Frontal cortex (tissue), 4 donors: ENCODE measurements around the gene LRRTM4. TPM values are rescaled to one million over a fixed set of nuclear protein-coding genes. Genes with fewer than 3 reads are reported as not detected.
"Not testable (repeated sequence)": the region's sequence is repeated elsewhere in the genome, so short reads cannot be mapped to it uniquely, and the experiment has no call there.

Experiments
- DNase-seq, 2 donors: peaks; one replicate each; pipeline ENCODE4 v3.0.0; 2012; ENCODE audit warnings: low spot score in 2 of 2
- FAIRE-seq: peaks from 2 replicates; lab custom pipeline; 2012; peaks lifted over from hg19 to GRCh38; lab: Jason Lieb, UNC
- total RNA-seq: library from RNA; depleted of rRNA; stranded (reverse); fragments of >200 nt; gene quantifications from one replicate; pipeline ENCODE4 v1.2.3, GENCODE V29; 2014
- donor health status: control.
- donor health status: control.
- donor health status: control.

Gene LRRTM4
- total RNA-seq, 1 donor from 2014 or later = 46.1 TPM

GRCh38 chr2:77101796-77102452 is 420.3 kb downstream of the LRRTM4 start:
- no peak for FAIRE-seq

GRCh38 chr2:77099961-77100360 is 422.2 kb downstream of the LRRTM4 start:
- DNase-seq (no peak), FAIRE-seq (no peak)

More at GRCh38 chr2:77101796-77102452, 420.3 kb downstream of the LRRTM4 start:
- DNase-seq = no peak

- not testable (repeated sequence) for FAIRE-seq, DNase-seq
Measured at GRCh38 chr2:77095525-77095924, 426.7 kb downstream of the LRRTM4 start.

GRCh38 chr2:77095096-77095495 is 427.1 kb downstream of the LRRTM4 start:
- no peak for FAIRE-seq
- DNase-seq = no peak

GRCh38 chr2:77088424-77088823 is 433.8 kb downstream of the LRRTM4 start:
- FAIRE-seq, DNase-seq: not testable (repeated sequence)

GRCh38 chr2:77087987-77088414 is 434.2 kb downstream of the LRRTM4 start:
- FAIRE-seq = no peak
- DNase-seq = no peak

DNA sequence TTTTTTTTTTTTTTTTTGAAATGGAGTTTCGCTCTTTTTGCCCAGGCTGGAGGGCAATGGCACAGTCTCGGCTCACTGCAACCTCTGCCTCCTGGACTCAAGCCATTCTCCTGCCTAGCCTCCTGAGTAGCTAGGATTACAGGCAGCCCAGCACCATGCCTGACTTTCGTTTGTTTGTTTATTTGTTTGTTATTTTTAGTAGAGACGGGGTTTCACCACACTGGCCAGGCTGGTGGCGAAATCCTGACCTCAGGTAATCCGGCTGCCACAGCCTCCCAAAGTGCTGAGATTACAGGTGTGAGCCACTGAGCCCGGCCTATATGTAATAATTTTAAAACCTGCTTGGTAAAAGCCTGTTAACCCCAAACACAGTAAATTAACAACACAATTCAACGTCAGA is 435.7 kb downstream of the LRRTM4 start:
- no peak for FAIRE-seq
- DNase-seq = no peak

- FAIRE-seq (no peak), DNase-seq (no peak)
Measured at GRCh38 chr2:77086051-77086450, 436.1 kb downstream of the LRRTM4 start.

GRCh38 chr2:77085561-77085960 is 436.6 kb downstream of the LRRTM4 start:
- FAIRE-seq = no peak
- DNase-seq = no peak

GRCh38 chr2:77081597-77081996 is 440.6 kb downstream of the LRRTM4 start:
- DNase-seq (no peak), FAIRE-seq (no peak)

- FAIRE-seq (no peak), DNase-seq (no peak)
Measured at GRCh38 chr2:77064324-77064723, 457.9 kb downstream of the LRRTM4 start.

- no peak for FAIRE-seq
- no peak for DNase-seq
Measured at GRCh38 chr2:77054938-77055337, 467.2 kb downstream of the LRRTM4 start.

- DNase-seq (no peak), FAIRE-seq (no peak)
Measured at GRCh38 chr2:77046339-77046738, 475.8 kb downstream of the LRRTM4 start.

DNA sequence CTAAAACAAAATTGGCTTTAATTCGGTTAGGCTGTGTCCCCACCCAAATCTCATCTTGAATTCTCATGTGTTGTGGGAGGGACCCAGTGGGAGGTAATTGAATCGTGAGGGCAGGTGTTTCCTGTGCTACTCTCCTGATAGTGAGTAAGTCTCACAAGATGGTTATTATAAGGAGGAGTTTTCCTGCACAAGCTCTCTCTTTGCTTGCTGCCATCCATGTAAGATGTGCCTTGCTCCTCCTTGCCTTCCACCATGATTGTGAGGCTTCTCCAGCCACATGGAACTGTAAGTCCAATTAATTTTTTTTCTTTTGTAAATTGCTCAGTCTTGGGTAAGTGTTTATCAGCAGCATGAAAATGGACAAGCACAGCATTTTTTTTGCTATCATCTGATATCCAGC is 476.7 kb downstream of the LRRTM4 start:
- not testable (repeated sequence) for FAIRE-seq, DNase-seq

DNA sequence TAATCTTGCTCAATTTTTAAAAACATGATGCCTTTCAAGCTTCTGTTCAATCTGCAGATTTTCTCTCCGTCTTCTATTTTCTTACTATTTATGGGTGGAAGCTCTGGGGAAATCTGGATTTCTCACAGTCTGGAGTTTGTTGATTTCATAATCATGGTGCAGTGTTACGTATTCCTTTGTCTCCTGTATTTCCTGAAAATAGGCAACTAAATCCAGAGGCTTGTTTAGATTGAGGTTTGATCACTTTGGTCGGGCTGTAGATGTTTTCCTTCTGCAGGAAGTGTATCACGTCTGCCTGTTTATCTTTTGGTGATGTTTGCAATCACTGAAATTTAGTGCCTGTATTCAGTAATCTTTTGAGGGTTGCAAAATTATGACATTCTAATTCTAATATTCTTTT is 487.7 kb downstream of the LRRTM4 start:
- FAIRE-seq = no peak
- DNase-seq = no peak

DNA sequence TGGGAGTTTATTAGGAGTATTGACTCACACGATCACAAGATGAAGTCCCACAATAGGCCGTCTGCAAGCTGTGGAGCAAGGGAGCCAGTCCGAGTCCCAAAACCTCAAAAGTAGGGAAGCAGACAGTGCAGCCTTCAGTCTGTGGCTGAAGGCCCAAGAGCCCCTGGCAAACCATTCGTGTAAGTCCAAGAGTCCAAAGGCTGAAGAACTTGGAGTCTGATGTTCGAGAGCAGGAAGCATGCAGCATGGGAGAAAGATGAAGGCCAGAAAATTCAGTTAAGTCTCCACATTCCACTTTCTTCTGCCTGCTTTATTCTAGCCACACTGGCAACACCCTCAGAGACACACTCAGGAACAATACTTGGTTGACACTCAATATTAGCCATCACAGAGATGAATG is 492.9 kb downstream of the LRRTM4 start:
- DNase-seq, FAIRE-seq: not testable (repeated sequence)

GRCh38 chr2:77028032-77028600 is 494.1 kb downstream of the LRRTM4 start:
- DNase-seq = no peak
- FAIRE-seq = no peak

- DNase-seq (no peak), FAIRE-seq (no peak)
Measured at GRCh38 chr2:77025714-77026113, 496.5 kb downstream of the LRRTM4 start.

GRCh38 chr2:77021161-77021560 is 501.0 kb downstream of the LRRTM4 start:
- no peak for DNase-seq

GRCh38 chr2:77018219-77018618 is 504.0 kb downstream of the LRRTM4 start:
- no peak for DNase-seq
- FAIRE-seq = no peak

More at GRCh38 chr2:77021161-77021560, 501.0 kb downstream of the LRRTM4 start:
- no peak for FAIRE-seq

GRCh38 chr2:77017355-77017745 is 504.8 kb downstream of the LRRTM4 start:
- DNase-seq = no peak
- no peak for FAIRE-seq
